Suprapubic skin (tissue), 4 donors: ENCODE data around the gene MUC5B.

Experiments used
- POLR2A ChIP-seq, 2 donors: fragments of 450-650 bp; IDR thresholded peaks; one replicate each; pipeline ENCODE4 v1.6.1; 2017; ENCODE audit warnings: antibody characterized with exemption in 2 of 2, mild to moderate bottlenecking in 2 of 2, moderate library complexity in 2 of 2
- POLR2AphosphoS5 ChIP-seq, 3 donors: sonication (generic); formaldehyde crosslinking; IDR thresholded peaks; one replicate each; pipeline ENCODE4 v1.6.1; 2017; ENCODE audit warnings: antibody characterized with exemption in 3 of 3
- TF ChIP-seq, protein P1 (sequence below), 2 donors: fragments of 200-600 bp in 1 of 2; fragments of 450-650 bp in 1 of 2; sonication (generic) in 1 of 2; IDR thresholded peaks; one replicate each; pipeline ENCODE4 v1.5.1; 2016 to 2019; ENCODE audit warnings: antibody characterized with exemption in 2 of 2, mild to moderate bottlenecking in 1 of 2, moderate library complexity in 1 of 2

DNA sequence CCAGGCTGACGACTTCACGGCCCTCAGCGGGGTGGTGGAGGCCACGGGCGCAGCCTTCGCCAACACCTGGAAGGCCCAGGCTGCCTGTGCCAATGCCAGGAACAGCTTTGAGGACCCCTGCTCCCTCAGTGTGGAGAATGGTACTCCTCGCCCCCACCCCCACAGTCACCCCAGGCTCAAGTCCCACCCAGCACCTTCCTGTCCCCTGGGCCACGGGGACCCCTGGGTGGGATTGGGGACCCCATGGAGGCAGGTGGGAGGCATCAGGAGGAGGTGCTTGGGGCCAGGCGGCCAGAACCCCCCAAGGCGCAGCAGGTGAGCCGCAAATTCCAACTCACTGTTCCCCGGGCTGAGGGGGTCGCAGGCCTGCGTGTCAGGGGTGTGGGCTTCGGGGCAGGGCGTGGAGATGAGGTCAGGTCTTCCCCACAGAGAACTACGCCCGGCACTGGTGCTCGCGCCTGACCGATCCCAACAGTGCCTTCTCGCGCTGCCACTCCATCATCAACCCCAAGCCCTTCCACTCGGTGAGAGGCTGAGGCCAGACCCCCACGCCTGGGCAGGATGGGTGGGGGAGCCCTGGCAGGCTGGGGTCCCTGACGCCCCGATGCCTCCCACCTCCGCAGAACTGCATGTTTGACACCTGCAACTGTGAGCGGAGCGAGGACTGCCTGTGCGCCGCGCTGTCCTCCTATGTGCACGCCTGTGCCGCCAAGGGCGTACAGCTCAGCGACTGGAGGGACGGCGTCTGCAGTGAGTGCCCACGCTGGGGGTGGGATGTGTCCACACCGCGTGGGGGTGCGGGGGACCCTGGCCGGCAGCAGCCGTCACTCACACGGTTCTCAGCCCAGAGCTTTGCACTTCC is 9.4 kb downstream of the MUC5B start:
- TF ChIP-seq, protein P1, sequence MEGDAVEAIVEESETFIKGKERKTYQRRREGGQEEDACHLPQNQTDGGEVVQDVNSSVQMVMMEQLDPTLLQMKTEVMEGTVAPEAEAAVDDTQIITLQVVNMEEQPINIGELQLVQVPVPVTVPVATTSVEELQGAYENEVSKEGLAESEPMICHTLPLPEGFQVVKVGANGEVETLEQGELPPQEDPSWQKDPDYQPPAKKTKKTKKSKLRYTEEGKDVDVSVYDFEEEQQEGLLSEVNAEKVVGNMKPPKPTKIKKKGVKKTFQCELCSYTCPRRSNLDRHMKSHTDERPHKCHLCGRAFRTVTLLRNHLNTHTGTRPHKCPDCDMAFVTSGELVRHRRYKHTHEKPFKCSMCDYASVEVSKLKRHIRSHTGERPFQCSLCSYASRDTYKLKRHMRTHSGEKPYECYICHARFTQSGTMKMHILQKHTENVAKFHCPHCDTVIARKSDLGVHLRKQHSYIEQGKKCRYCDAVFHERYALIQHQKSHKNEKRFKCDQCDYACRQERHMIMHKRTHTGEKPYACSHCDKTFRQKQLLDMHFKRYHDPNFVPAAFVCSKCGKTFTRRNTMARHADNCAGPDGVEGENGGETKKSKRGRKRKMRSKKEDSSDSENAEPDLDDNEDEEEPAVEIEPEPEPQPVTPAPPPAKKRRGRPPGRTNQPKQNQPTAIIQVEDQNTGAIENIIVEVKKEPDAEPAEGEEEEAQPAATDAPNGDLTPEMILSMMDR (IDR thresholded peaks at IDR 0.05), result no peak
- no peak for TF ChIP-seq POLR2A (IDR thresholded peaks at IDR 0.05)
- no peak for TF ChIP-seq POLR2AphosphoS5 (IDR thresholded peaks at IDR 0.05)
